ENCODE data around the gene REEP1. TPM values are rescaled to one million over a fixed set of nuclear protein-coding genes. Genes with fewer than 3 reads are reported as not detected.

The REEP1 gene
- total RNA-seq, 4 donors from 2014 or later = 0.17 to 1.1 (median 0.46) TPM

GRCh38 chr2:86240251-86240650, 97.2 kb downstream of the REEP1 start:
- no peak for TF ChIP-seq CTCF (IDR thresholded peaks at IDR 0.05; ENCODE audit: low read depth)

GRCh38 chr2:86239745-86240144, 97.7 kb downstream of the REEP1 start:
- no peak for TF ChIP-seq CTCF (IDR thresholded peaks at IDR 0.05; ENCODE audit: low read depth)

GRCh38 chr2:86239326-86239725, 98.1 kb downstream of the REEP1 start:
- TF ChIP-seq CTCF (IDR thresholded peaks at IDR 0.05; ENCODE audit: low read depth) = no peak

- TF ChIP-seq CTCF (IDR thresholded peaks at IDR 0.05; ENCODE audit: low read depth) = no peak
Observed at GRCh38 chr2:86238354-86238753, 99.1 kb downstream of the REEP1 start.

GRCh38 chr2:86237172-86237571, 100.3 kb downstream of the REEP1 start:
- no peak for TF ChIP-seq CTCF (IDR thresholded peaks at IDR 0.05; ENCODE audit: low read depth)

GRCh38 chr2:86235196-86235980, 102.0 kb downstream of the REEP1 start:
- TF ChIP-seq CTCF (IDR thresholded peaks at IDR 0.05; ENCODE audit: low read depth) = no peak

- TF ChIP-seq CTCF (IDR thresholded peaks at IDR 0.05; ENCODE audit: low read depth) = no peak
Observed at GRCh38 chr2:86234563-86235131, 102.8 kb downstream of the REEP1 start.
